Measurements from ENCODE around the gene DHRS7B.
"Not testable (repeated sequence)": the region's sequence is repeated elsewhere in the genome, so short reads cannot be mapped to it uniquely, and the experiment has no call there.

The DHRS7B gene

GRCh38 chr17:21098934-21099689 lies 27.7 kb upstream of the DHRS7B start:
- in situ Hi-C loops (cut with MboI; ENCODE audit: low pct_unique_long_range_greater_than_20kb, low sequenced_read_pairs, unreplicated experiment): no loop called here
- DNase-seq (ENCODE audit: low spot score): peak; percentile 93
- TF ChIP-seq, protein P1, sequence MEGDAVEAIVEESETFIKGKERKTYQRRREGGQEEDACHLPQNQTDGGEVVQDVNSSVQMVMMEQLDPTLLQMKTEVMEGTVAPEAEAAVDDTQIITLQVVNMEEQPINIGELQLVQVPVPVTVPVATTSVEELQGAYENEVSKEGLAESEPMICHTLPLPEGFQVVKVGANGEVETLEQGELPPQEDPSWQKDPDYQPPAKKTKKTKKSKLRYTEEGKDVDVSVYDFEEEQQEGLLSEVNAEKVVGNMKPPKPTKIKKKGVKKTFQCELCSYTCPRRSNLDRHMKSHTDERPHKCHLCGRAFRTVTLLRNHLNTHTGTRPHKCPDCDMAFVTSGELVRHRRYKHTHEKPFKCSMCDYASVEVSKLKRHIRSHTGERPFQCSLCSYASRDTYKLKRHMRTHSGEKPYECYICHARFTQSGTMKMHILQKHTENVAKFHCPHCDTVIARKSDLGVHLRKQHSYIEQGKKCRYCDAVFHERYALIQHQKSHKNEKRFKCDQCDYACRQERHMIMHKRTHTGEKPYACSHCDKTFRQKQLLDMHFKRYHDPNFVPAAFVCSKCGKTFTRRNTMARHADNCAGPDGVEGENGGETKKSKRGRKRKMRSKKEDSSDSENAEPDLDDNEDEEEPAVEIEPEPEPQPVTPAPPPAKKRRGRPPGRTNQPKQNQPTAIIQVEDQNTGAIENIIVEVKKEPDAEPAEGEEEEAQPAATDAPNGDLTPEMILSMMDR (IDR thresholded peaks at IDR 0.05; ENCODE audit: extremely low read depth, insufficient read depth, missing control alignments): no peak

GRCh38 chr17:21100636-21101035 lies 26.1 kb upstream of the DHRS7B start:
- in situ Hi-C loops (cut with MboI; ENCODE audit: low pct_unique_long_range_greater_than_20kb, low sequenced_read_pairs, unreplicated experiment): loop anchor here (25.0 kb wide), 1 partner anchor 412 kb away; no protein-coding TSS in a partner anchor
- DNase-seq (ENCODE audit: low spot score): no peak

GRCh38 chr17:21104608-21105007 lies 22.2 kb upstream of the DHRS7B start:
- TF ChIP-seq, protein P1 (IDR thresholded peaks at IDR 0.05; ENCODE audit: extremely low read depth, insufficient read depth, missing control alignments): no peak
- no peak for DNase-seq (ENCODE audit: low spot score)
- in situ Hi-C loops (cut with MboI; ENCODE audit: low pct_unique_long_range_greater_than_20kb, low sequenced_read_pairs, unreplicated experiment): loop anchor here (25.0 kb wide), 1 partner anchor 408 kb away; no protein-coding TSS in a partner anchor

More at GRCh38 chr17:21100636-21101035, 26.1 kb upstream of the DHRS7B start:
- TF ChIP-seq, protein P1 (IDR thresholded peaks at IDR 0.05; ENCODE audit: extremely low read depth, insufficient read depth, missing control alignments): no peak

- no peak for DNase-seq (ENCODE audit: low spot score)
- TF ChIP-seq, protein P1 (IDR thresholded peaks at IDR 0.05; ENCODE audit: extremely low read depth, insufficient read depth, missing control alignments): no peak
- in situ Hi-C loops (cut with MboI; ENCODE audit: low pct_unique_long_range_greater_than_20kb, low sequenced_read_pairs, unreplicated experiment): loop anchor here (25.0 kb wide), 1 partner anchor 407 kb away; no protein-coding TSS in a partner anchor
These were observed 21.5 kb upstream of the DHRS7B start for GRCh38 chr17:21105064-21105894.

DNA sequence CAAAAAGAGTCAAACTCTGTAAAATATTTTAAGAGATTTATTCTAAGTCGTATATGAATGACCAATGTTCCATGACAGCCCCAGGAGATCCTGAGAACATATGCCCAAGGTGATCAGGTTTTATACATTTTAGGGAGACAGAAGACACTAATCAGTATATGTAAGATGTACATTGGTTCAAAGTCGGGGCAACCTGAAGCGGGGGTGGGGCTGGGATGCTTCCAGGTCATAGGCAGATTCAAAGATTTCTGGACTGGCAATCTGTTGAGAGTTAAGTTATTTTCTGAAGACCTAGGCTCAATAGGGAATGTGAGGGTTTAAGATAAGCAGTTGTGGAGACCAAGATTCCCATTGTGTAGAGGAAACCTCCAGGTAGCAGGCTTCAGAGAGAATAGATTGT lies 20.4 kb upstream of the DHRS7B start:
- DNase-seq (ENCODE audit: low spot score): no peak
- TF ChIP-seq, protein P1 (IDR thresholded peaks at IDR 0.05; ENCODE audit: extremely low read depth, insufficient read depth, missing control alignments): no peak
- in situ Hi-C loops (cut with MboI; ENCODE audit: low pct_unique_long_range_greater_than_20kb, low sequenced_read_pairs, unreplicated experiment): loop anchor here (25.0 kb wide), 1 partner anchor 406 kb away; no protein-coding TSS in a partner anchor

GRCh38 chr17:21107067-21107650 lies 19.6 kb upstream of the DHRS7B start:
- in situ Hi-C loops (cut with MboI; ENCODE audit: low pct_unique_long_range_greater_than_20kb, low sequenced_read_pairs, unreplicated experiment): loop anchor here (25.0 kb wide), 1 partner anchor 405 kb away; no protein-coding TSS in a partner anchor

More at GRCh38 chr17:21107067-21107650, 19.6 kb upstream of the DHRS7B start:
- not testable (repeated sequence) for DNase-seq (ENCODE audit: low spot score)
